KOPT-K1 (cell line): ENCODE measurements around the gene SCNN1A.

ENCODE experiments used
- H3K27ac ChIP-seq: fragments of 200-600 bp; sonication (generic); 2 replicates; pipeline ENCODE4 v1.5.1; 2016; ENCODE audit warnings: antibody characterized with exemption, mild to moderate bottlenecking, low read depth, low read length; ENCODE audit not compliant: poor library complexity, severe bottlenecking
- H3K36me3 ChIP-seq: fragments of 200-600 bp; sonication (generic); 2 replicates; pipeline ENCODE4 v1.5.1; 2017; ENCODE audit warnings: antibody characterized with exemption, mild to moderate bottlenecking, low read length, moderate library complexity; ENCODE audit not compliant: insufficient read depth
- H3K9me3 ChIP-seq: fragments of 200-600 bp; sonication (generic); 2 replicates; pipeline ENCODE4 v1.5.1; 2017; ENCODE audit warnings: antibody characterized with exemption, low read length, mild to moderate bottlenecking; ENCODE audit not compliant: insufficient read depth, poor library complexity, severe bottlenecking

The SCNN1A gene

GRCh38 chr12:6375269-6376078 lies at the start of gene SCNN1A:
Gene SCNN1A (minus strand): TSS chr12:6375563. CDS start chr12:6374783, 780 bp downstream.
- peak within 1 kb of the TSS; percentile 61 for H3K27ac ChIP-seq
- no peaks in the 10 kb centered on the region for H3K36me3 ChIP-seq
- H3K9me3 ChIP-seq: no peaks in the 10 kb centered on the region

GRCh38 chr12:6424866-6425265 lies 49.5 kb upstream of the SCNN1A start:
- H3K27ac ChIP-seq: no peak overlapping the region

GRCh38 chr12:6424008-6424347 lies 48.6 kb upstream of the SCNN1A start:
- H3K36me3 ChIP-seq: no peaks in the 10 kb centered on the region
- peak overlapping the region; percentile 53 for H3K27ac ChIP-seq
- no peaks in the 10 kb centered on the region for H3K9me3 ChIP-seq

More at GRCh38 chr12:6424866-6425265, 49.5 kb upstream of the SCNN1A start:
- Histone ChIP-seq H3K36me3 (no peaks in the 10 kb centered on the region), H3K9me3 (no peaks in the 10 kb centered on the region)

- no peaks in the 10 kb centered on the region for H3K9me3 ChIP-seq
- H3K27ac ChIP-seq: peak overlapping the region; percentile 53
- H3K36me3 ChIP-seq: no peaks in the 10 kb centered on the region
Measured at GRCh38 chr12:6423267-6424007, 48.1 kb upstream of the SCNN1A start.

- no peaks in the 10 kb centered on the region for H3K9me3 ChIP-seq
- no peaks in the 10 kb centered on the region for H3K36me3 ChIP-seq
- H3K27ac ChIP-seq: no peak overlapping the region
Measured at GRCh38 chr12:6420364-6420763, 45.0 kb upstream of the SCNN1A start.

GRCh38 chr12:6418796-6419195 lies 43.4 kb upstream of the SCNN1A start:
- Histone ChIP-seq H3K36me3 (no peaks in the 10 kb centered on the region), H3K27ac (no peak overlapping the region), H3K9me3 (no peaks in the 10 kb centered on the region)

- Histone ChIP-seq H3K27ac (no peak overlapping the region), H3K9me3 (no peaks in the 10 kb centered on the region), H3K36me3 (no peaks in the 10 kb centered on the region)
Measured at GRCh38 chr12:6416596-6416995, 41.2 kb upstream of the SCNN1A start.

GRCh38 chr12:6407236-6407954 lies 32.0 kb upstream of the SCNN1A start:
- no peaks in the 10 kb centered on the region for H3K9me3 ChIP-seq

GRCh38 chr12:6405963-6406362 lies 30.6 kb upstream of the SCNN1A start:
- H3K9me3 ChIP-seq: no peaks in the 10 kb centered on the region
- H3K36me3 ChIP-seq: no peaks in the 10 kb centered on the region
- H3K27ac ChIP-seq: no peak overlapping the region

More at GRCh38 chr12:6407236-6407954, 32.0 kb upstream of the SCNN1A start:
- H3K27ac ChIP-seq: no peak overlapping the region
- no peaks in the 10 kb centered on the region for H3K36me3 ChIP-seq

GRCh38 chr12:6404390-6404789 lies 29.0 kb upstream of the SCNN1A start:
- Histone ChIP-seq H3K9me3 (no peaks in the 10 kb centered on the region), H3K36me3 (no peaks in the 10 kb centered on the region), H3K27ac (no peak overlapping the region)

GRCh38 chr12:6399884-6400644 lies 24.7 kb upstream of the SCNN1A start:
- H3K27ac ChIP-seq: no peak overlapping the region
- no peaks in the 10 kb centered on the region for H3K36me3 ChIP-seq
- H3K9me3 ChIP-seq: no peaks in the 10 kb centered on the region

- Histone ChIP-seq H3K9me3 (no peaks in the 10 kb centered on the region), H3K36me3 (no peaks in the 10 kb centered on the region), H3K27ac (no peak overlapping the region)
Measured at GRCh38 chr12:6396031-6396430, 20.7 kb upstream of the SCNN1A start.

GRCh38 chr12:6394398-6394797 lies 19.0 kb upstream of the SCNN1A start:
- no peak overlapping the region for H3K27ac ChIP-seq

GRCh38 chr12:6393109-6393508 lies 17.7 kb upstream of the SCNN1A start:
- Histone ChIP-seq H3K9me3 (no peaks in the 10 kb centered on the region), H3K36me3 (no peaks in the 10 kb centered on the region), H3K27ac (peak overlapping the region; percentile 33)

More at GRCh38 chr12:6394398-6394797, 19.0 kb upstream of the SCNN1A start:
- Histone ChIP-seq H3K9me3 (no peaks in the 10 kb centered on the region), H3K36me3 (no peaks in the 10 kb centered on the region)
